PC-3 (cell line): ENCODE measurements around the gene TSHB.

Experiments
- EZH2 ChIP-seq: fragments of 300-600 bp; sonication (generic); IDR thresholded peaks from one replicate; pipeline ENCODE4 v1.6.1; 2017; ENCODE audit warnings: antibody characterized with exemption, mild to moderate bottlenecking, low read length; ENCODE audit not compliant: unreplicated experiment
- TF ChIP-seq, protein P1 (sequence below): fragments of 300-600 bp; sonication (generic); conservative IDR thresholded peaks from 2 replicates; pipeline ENCODE4 v1.5.1; 2017; ENCODE audit warnings: antibody characterized with exemption, low read depth, mild to moderate bottlenecking, low read length

DNA sequence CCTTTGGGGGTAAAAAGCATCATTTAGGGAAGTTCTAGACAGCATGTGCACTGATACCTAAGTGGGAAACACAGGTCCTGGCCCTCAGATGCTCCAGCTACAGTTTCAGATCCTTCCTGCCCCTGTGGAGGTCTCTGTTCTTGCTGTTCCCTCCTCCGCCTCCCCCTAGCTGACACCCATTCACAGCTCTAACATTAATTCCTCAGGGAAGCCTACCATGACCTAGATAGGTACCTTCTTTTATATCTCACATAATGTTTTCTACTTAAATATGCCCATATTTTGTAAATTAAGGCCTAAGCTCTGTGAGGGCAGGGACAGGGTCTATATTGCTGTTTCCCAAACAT, 48.3 kb downstream of the TSHB start:
- TF ChIP-seq, protein P1, sequence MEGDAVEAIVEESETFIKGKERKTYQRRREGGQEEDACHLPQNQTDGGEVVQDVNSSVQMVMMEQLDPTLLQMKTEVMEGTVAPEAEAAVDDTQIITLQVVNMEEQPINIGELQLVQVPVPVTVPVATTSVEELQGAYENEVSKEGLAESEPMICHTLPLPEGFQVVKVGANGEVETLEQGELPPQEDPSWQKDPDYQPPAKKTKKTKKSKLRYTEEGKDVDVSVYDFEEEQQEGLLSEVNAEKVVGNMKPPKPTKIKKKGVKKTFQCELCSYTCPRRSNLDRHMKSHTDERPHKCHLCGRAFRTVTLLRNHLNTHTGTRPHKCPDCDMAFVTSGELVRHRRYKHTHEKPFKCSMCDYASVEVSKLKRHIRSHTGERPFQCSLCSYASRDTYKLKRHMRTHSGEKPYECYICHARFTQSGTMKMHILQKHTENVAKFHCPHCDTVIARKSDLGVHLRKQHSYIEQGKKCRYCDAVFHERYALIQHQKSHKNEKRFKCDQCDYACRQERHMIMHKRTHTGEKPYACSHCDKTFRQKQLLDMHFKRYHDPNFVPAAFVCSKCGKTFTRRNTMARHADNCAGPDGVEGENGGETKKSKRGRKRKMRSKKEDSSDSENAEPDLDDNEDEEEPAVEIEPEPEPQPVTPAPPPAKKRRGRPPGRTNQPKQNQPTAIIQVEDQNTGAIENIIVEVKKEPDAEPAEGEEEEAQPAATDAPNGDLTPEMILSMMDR = no peak
- TF ChIP-seq EZH2 = no peak
